22Rv1 (cell line): ENCODE measurements around the gene NCS1.

Experiments
- H3K27ac ChIP-seq: fragments of 450-650 bp; 2 replicates; pipeline ENCODE4 v1.5.1; 2017
- CTCF ChIP-seq: fragments of 450-650 bp; IDR thresholded peaks from 2 replicates; pipeline ENCODE4 v1.5.1; 2017; ENCODE audit warnings: mild to moderate bottlenecking
- ZFX ChIP-seq: fragments of 450-650 bp; IDR thresholded peaks from 2 replicates; pipeline ENCODE4 v1.6.1; 2017; ENCODE audit warnings: antibody characterized with exemption, borderline replicate concordance

Gene NCS1

DNA sequence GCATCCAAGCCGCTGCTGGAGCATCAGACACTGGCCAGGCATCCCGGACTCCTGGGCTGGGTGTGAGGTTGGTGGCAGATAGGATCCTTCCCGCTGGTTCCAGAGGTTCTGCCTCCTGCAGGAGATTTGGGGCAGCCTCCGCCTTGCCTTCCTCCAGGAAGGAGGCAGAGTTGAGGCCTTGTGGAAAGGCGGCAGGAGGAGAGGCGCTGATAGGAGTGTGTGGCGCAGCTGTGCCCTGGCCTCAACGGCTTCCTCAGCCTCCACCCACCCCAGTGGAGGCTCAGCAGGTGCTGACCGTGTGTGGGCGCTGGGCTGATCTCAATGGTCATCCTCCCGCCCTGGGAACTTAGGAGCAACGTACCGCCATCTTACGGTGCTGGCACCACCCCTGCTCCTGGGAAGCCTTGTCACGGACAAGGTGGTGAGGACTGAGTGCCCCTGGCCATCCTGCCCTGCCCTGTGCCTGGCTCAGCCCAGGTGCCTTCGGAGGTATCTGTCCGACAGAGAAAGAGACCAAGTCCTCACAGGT lies 10.2 kb downstream of the NCS1 start:
- no peak overlapping the region for H3K27ac ChIP-seq
- no peak for TF ChIP-seq CTCF
- TF ChIP-seq ZFX = no peak

GRCh38 chr9:130183133-130183762 lies 11.0 kb downstream of the NCS1 start:
- no peak overlapping the region for H3K27ac ChIP-seq
- TF ChIP-seq ZFX (no peak), CTCF (no peak)

GRCh38 chr9:130185017-130185416 lies 12.8 kb downstream of the NCS1 start:
- TF ChIP-seq ZFX (no peak), CTCF (no peak)
- H3K27ac ChIP-seq = no peak overlapping the region

GRCh38 chr9:130185490-130186031 lies 13.4 kb downstream of the NCS1 start:
- H3K27ac ChIP-seq = no peak overlapping the region
- TF ChIP-seq ZFX = no peak

GRCh38 chr9:130186051-130186450 lies 13.8 kb downstream of the NCS1 start:
- TF ChIP-seq ZFX = no peak
- no peak for TF ChIP-seq CTCF
- H3K27ac ChIP-seq = no peak overlapping the region

DNA sequence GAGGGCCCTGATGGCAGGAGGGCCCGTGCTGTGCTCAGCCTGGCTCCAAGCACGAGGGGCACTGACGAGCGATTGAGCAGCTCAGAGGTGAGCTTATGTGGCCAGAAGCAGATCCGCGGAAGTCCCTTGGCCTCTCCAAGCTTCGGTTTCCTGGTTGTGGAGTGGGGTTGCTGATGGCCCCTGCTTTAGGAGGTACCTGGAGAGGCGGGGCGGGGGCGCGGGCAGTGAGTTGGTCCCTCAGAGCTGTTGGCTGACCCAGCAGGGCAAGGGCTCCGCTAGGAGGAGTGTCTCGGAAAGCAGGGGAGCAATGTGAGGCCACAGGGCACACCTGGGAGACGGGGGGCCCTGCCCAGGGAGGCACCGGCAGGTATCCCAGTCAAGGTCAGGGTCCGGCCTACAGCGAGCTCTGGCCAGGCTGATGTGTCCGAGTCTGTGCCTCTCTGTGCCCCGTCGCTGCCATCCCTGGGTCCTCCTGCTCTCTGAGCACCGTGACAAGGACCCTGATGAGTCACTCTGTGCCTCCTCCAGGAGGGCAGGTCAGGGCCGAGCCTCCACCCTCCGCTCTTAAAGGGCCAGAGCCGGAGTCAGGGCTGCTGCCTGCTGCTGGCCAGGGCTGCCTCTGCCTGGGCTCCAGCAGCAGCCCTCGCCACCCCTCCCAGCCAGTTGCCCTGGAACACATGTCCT lies 14.8 kb downstream of the NCS1 start:
- H3K27ac ChIP-seq = no peak overlapping the region
- TF ChIP-seq ZFX = no peak

DNA sequence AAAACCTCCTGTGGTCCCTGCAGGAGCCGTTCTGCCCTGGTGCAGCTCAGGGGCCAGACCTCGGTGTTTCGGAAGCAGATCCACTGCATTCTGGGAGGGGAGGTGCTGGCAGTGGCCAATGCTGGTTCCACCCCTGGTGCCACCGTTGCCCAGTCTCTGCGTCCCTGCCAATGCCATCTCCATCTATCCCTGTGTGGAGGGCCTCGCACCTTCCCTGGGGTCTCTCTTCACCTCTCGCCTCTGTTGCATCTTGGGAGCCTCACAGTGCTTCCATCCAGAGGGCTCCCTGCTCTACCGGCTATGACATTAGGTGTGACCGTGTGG lies 15.3 kb downstream of the NCS1 start:
- no peak for TF ChIP-seq ZFX
- TF ChIP-seq CTCF = no peak
- no peak overlapping the region for H3K27ac ChIP-seq

DNA sequence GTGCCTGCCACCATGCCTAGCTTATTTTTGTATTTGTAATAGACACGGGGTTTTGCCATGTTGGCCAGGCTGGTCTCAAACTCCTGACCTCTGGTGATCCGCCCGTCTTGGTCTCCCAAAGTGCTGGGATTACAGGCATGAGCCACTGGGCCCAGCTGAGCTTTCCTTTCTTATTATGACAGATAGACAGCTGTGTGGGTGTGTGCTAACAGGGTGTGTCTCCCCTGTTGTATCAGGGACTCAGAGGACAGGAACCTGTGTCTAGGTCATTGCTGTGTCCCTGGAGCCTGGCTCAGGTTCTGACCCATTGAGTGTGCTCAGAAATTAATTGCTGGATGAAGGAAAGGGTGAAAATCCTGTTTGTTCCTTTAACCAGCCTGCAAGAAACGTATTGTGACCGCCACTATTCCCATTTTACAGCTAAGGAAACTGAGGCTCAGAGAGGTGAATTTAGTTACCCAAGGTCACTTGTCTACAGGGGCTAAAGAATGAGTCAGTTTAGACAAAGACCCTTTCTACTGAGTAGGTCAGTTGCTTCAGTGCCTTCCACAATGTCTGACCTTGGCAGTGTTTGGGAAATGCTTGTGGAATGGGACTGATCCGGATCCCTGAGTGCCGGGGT lies 16.8 kb downstream of the NCS1 start:
- TF ChIP-seq CTCF (no peak), ZFX (no peak)
- no peak overlapping the region for H3K27ac ChIP-seq
